Activated CD4-positive, CD25-positive, alpha-beta regulatory T cell treated with anti-CD3 and anti-CD28 coated beads, Interleukin-2, amount 50 U/mL, for 24 hours (primary cell): ENCODE data around the gene GABRB2.
"Not testable (repeated sequence)": the region's sequence is repeated elsewhere in the genome, so short reads cannot be mapped to it uniquely, and the experiment has no call there.

ENCODE experiments used
- ATAC-seq, 2 donors: fragments of 150-1000 bp; cut with Tn5 transposase; one replicate each; pipeline ENCODE4 v1.10.0; 2021; ENCODE audit warnings: mild to moderate bottlenecking in 1 of 2, moderate library complexity in 1 of 2

Gene GABRB2

GRCh38 chr5:161546470-161547301 lies at the start of gene GABRB2:
Gene GABRB2, minus strand, starts transcription at chr5:161546725. Its CDS starts 82 bp downstream, at chr5:161546643.
- peak in 1 of 2 donors; percentile 24 for ATAC-seq

GRCh38 chr5:161585798-161586197 lies 39.3 kb upstream of the GABRB2 start:
- no peak for ATAC-seq

- no peak for ATAC-seq
Measured at GRCh38 chr5:161580621-161581020, 34.1 kb upstream of the GABRB2 start.

- ATAC-seq: no peak
Measured at GRCh38 chr5:161572914-161573313, 26.4 kb upstream of the GABRB2 start.

GRCh38 chr5:161566081-161566480 lies 19.6 kb upstream of the GABRB2 start:
- ATAC-seq: no peak

- no peak for ATAC-seq
Measured at GRCh38 chr5:161562446-161562845, 15.9 kb upstream of the GABRB2 start.

- ATAC-seq: peak in 1 of 2 donors; percentile 27
Measured at GRCh38 chr5:161549106-161549505, 2.6 kb upstream of the GABRB2 start.

- ATAC-seq: no peak
Measured at GRCh38 chr5:161548487-161549094, 2.1 kb upstream of the GABRB2 start.

GRCh38 chr5:161547738-161548486 lies 1.4 kb upstream of the GABRB2 start:
- ATAC-seq: no peak

GRCh38 chr5:161547406-161547737 lies 847 bp upstream of the GABRB2 start:
- ATAC-seq: no peak

- ATAC-seq: no peak
Measured at GRCh38 chr5:161546095-161546469, 443 bp downstream of the GABRB2 start.

GRCh38 chr5:161545344-161546094 lies 1.0 kb downstream of the GABRB2 start:
- ATAC-seq: no peak

GRCh38 chr5:161544350-161544765 lies 2.2 kb downstream of the GABRB2 start:
- ATAC-seq: no peak

GRCh38 chr5:161539016-161539415 lies 7.5 kb downstream of the GABRB2 start:
- ATAC-seq: no peak

GRCh38 chr5:161535762-161536161 lies 10.8 kb downstream of the GABRB2 start:
- no peak for ATAC-seq

- no peak for ATAC-seq
Measured at GRCh38 chr5:161530700-161531099, 15.8 kb downstream of the GABRB2 start.

GRCh38 chr5:161513942-161514341 lies 32.6 kb downstream of the GABRB2 start:
- no peak for ATAC-seq

GRCh38 chr5:161507591-161507990 lies 38.9 kb downstream of the GABRB2 start:
- no peak for ATAC-seq

GRCh38 chr5:161505160-161505559 lies 41.4 kb downstream of the GABRB2 start:
- not testable (repeated sequence) for ATAC-seq

GRCh38 chr5:161498531-161498930 lies 48.0 kb downstream of the GABRB2 start:
- no peak for ATAC-seq

- ATAC-seq: no peak
Measured at GRCh38 chr5:161483721-161484120, 62.8 kb downstream of the GABRB2 start.

- ATAC-seq: no peak
Measured at GRCh38 chr5:161481922-161482321, 64.6 kb downstream of the GABRB2 start.
